GM18499 (cell line): ENCODE results near the gene PLCB4.

Experiments
- ATAC-seq: cut with Tn5 transposase; IDR thresholded peaks from one replicate; pipeline ENCODE4 v1.9.1; 2021; ENCODE audit warnings: moderate number of reproducible peaks; ENCODE audit not compliant: insufficient read depth, unreplicated experiment

PLCB4 gene

GRCh38 chr20:9099372-9099771, 30.5 kb downstream of the PLCB4 start:
- no peak for ATAC-seq

- no peak for ATAC-seq
Measured at GRCh38 chr20:9100691-9101090, 31.8 kb downstream of the PLCB4 start.

GRCh38 chr20:9102456-9102855, 33.6 kb downstream of the PLCB4 start:
- ATAC-seq, result no peak

GRCh38 chr20:9103955-9104354, 35.1 kb downstream of the PLCB4 start:
- no peak for ATAC-seq

- ATAC-seq, result no peak
Measured at GRCh38 chr20:9108260-9108659, 39.4 kb downstream of the PLCB4 start.

- ATAC-seq, result no peak
Measured at GRCh38 chr20:9109566-9109965, 40.7 kb downstream of the PLCB4 start.

- ATAC-seq, result no peak
Measured at GRCh38 chr20:9110365-9110764, 41.5 kb downstream of the PLCB4 start.

GRCh38 chr20:9110916-9111432, 42.1 kb downstream of the PLCB4 start:
- no peak for ATAC-seq

- ATAC-seq, result no peak
Measured at GRCh38 chr20:9112541-9113515, 43.9 kb downstream of the PLCB4 start.

GRCh38 chr20:9114709-9115108, 45.8 kb downstream of the PLCB4 start:
- ATAC-seq, result no peak

- ATAC-seq, result no peak
Measured at GRCh38 chr20:9117548-9117947, 48.7 kb downstream of the PLCB4 start.

GRCh38 chr20:9119776-9120175, 50.9 kb downstream of the PLCB4 start:
- ATAC-seq, result no peak

- no peak for ATAC-seq
Measured at GRCh38 chr20:9121211-9121610, 52.3 kb downstream of the PLCB4 start.

- ATAC-seq, result no peak
Measured at GRCh38 chr20:9122571-9122970, 53.7 kb downstream of the PLCB4 start.

- no peak for ATAC-seq
Measured at GRCh38 chr20:9126527-9126926, 57.6 kb downstream of the PLCB4 start.

GRCh38 chr20:9128568-9128967, 59.7 kb downstream of the PLCB4 start:
- ATAC-seq, result no peak

GRCh38 chr20:9129756-9130155, 60.9 kb downstream of the PLCB4 start:
- no peak for ATAC-seq

- no peak for ATAC-seq
Measured at GRCh38 chr20:9130521-9130920, 61.6 kb downstream of the PLCB4 start.

- ATAC-seq, result no peak
Measured at GRCh38 chr20:9131841-9132240, 63.0 kb downstream of the PLCB4 start.

- no peak for ATAC-seq
Measured at GRCh38 chr20:9134346-9134745, 65.5 kb downstream of the PLCB4 start.

GRCh38 chr20:9136114-9136513, 67.2 kb downstream of the PLCB4 start:
- ATAC-seq, result no peak

GRCh38 chr20:9137001-9137400, 68.1 kb downstream of the PLCB4 start:
- ATAC-seq, result no peak
